GM19239 (cell line): ENCODE results near the gene BRINP2.

Source experiments
- DNase-seq: peaks from one replicate; pipeline ENCODE4 v3.0.0; 2011; ENCODE audit warnings: low spot score; ENCODE audit not compliant: insufficient read length
- FAIRE-seq: peaks from 2 replicates; lab custom pipeline; 2011; peaks lifted over from hg19 to GRCh38; lab: Jason Lieb, UNC

BRINP2 gene

GRCh38 chr1:177256153-177257075 lies 85.7 kb downstream of the BRINP2 start:
- FAIRE-seq (no peak), DNase-seq (peak; percentile 6)

GRCh38 chr1:177257128-177257527 lies 86.4 kb downstream of the BRINP2 start:
- DNase-seq (no peak), FAIRE-seq (no peak)

GRCh38 chr1:177257576-177257975 lies 86.8 kb downstream of the BRINP2 start:
- DNase-seq: no peak
- FAIRE-seq: no peak

GRCh38 chr1:177270863-177271262 lies 100.1 kb downstream of the BRINP2 start:
- no peak for FAIRE-seq
- DNase-seq: no peak

DNA sequence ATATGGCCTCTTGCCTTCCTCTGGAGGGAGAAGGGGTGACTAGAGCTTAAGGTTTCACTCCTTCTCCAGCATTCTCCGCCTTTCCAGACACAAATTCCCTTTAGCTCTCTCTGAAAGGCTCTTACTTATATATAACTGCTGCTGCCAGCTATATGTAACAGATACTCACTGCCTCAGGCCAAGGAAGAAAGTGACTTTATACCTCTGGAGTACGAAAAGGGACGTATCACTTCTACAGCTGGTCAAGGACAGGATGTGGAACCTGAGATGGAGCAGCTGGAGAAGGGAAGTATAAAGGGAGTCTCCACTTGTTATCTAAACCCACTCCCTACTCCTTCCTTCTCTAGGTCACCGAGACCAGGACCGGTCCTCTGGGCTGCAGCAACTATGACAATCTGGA lies 102.4 kb downstream of the BRINP2 start:
- FAIRE-seq: no peak
- DNase-seq: no peak

- DNase-seq (no peak), FAIRE-seq (no peak)
Observed at GRCh38 chr1:177274687-177275211, 104.0 kb downstream of the BRINP2 start.

- DNase-seq (no peak), FAIRE-seq (no peak)
Observed at GRCh38 chr1:177275736-177276135, 105.0 kb downstream of the BRINP2 start.

- no peak for DNase-seq
- FAIRE-seq: no peak
Observed at GRCh38 chr1:177278626-177279390, 108.0 kb downstream of the BRINP2 start.

DNA sequence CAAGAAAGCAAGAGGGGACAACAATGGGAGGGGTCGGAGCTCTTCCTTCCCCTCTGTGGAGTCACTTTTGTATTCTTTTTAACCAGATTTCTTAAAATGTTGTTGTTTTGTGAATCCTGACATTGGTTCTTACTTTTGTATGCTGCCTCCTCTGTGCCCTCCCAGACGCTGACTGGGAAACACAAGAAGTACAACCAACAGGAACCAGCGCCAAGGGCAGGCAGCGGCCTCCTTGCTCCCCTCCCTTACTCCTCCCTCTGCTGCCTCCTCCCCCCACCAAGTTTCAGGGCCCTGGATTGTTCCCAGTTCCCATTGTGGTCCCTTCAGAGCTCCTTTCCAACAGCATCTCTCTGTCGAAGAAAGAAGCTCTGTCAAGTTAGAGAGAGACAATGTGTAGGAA lies 111.1 kb downstream of the BRINP2 start:
- FAIRE-seq (no peak), DNase-seq (no peak)

DNA sequence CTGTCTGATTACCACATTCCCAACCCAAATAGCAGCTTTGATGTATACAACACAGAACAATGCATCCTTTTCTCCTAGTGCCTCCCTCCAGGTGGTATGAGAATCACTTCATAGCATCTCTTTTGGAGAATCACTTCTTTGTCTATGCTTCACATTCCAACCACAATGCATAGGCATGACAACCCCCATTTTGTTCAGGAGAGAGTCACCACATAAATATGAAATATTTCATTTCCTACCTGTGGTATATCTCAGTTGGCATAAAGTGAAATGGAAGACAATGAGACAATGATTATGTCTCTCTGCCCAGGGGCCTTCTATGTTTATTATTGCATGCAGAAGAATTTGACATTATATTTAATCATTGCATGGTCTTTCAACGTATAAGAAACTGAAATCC lies 112.2 kb downstream of the BRINP2 start:
- FAIRE-seq: no peak

GRCh38 chr1:177283380-177283779 lies 112.6 kb downstream of the BRINP2 start:
- FAIRE-seq: no peak

More for the DNA sequence above, 112.2 kb downstream of the BRINP2 start:
- no peak for DNase-seq

GRCh38 chr1:177286396-177286795 lies 115.6 kb downstream of the BRINP2 start:
- DNase-seq (no peak), FAIRE-seq (no peak)

More at GRCh38 chr1:177283380-177283779, 112.6 kb downstream of the BRINP2 start:
- DNase-seq: no peak

DNA sequence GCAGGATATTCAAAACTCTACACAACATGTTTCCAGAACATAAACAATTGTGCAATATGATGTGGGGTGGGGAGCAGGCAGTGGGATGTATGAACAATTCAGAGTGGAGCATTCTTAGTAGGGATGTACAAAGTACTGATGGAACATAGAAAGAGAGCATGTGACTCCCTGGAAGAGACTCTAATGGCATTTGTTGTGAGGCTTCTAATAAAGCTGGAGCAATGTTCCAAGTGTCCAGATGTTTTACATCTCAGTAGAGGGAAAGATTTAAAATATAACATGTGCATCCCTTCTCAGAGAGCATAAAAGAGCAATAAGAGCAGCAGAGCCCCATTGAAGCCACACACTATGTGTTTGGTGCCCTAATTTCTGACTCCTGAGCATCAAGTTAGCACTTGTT lies 116.5 kb downstream of the BRINP2 start:
- DNase-seq (no peak), FAIRE-seq (no peak)

DNA sequence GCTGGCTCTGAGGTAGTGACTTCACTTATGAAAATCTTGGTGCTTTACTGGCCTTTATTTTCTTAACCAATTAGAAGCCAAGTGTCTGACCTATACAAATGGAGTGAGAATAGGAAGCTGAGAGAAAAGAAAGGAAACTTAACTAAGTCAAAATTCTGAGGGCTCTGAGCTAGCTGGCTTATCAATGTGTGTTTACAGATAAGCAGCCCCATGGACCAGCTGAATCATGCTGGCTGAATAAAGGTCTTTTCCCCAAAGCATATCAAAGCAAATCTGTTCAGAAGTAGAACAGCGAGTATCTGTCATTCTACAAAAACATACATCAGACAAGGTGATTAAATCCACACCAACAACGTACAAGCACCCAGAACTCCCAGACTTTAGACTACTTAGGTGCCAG lies 117.2 kb downstream of the BRINP2 start:
- FAIRE-seq (no peak), DNase-seq (no peak)

GRCh38 chr1:177289532-177289931 lies 118.8 kb downstream of the BRINP2 start:
- no peak for DNase-seq
- FAIRE-seq: no peak

- FAIRE-seq (no peak), DNase-seq (no peak)
Observed at GRCh38 chr1:177300431-177300830, 129.7 kb downstream of the BRINP2 start.

DNA sequence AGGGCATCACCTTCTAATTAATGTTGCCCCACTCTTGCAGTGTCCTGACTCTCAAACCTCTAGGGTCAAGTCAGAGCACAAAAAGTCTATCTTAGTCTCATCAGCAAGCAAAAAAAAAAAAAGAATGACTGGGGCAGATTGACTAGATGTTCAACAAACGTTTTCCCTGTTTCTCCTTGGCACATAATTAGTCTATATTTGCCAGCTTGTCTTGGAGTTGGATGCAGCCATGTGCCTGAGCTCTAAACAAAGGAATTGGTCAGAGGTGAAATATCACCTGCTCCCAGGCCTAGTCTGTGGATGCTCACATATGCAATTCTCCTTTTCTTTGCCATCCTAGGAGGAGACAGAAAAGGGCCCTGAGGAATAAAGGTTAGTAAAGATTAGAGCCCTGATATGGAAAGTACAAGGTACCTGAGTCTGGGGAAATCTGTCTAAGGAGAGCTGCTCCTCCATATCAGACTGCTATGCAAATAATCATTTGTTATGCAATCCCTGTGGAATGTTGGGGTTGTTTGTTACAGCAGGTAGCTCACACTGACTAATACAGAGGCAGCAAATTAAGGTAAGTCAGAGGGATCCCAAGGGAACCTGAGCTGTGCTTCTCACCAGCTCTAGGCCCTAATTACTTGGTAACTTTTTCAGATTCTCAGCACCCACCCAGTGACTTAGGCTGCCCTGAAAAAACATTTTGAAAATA lies 130.8 kb downstream of the BRINP2 start:
- no peak for FAIRE-seq
- no peak for DNase-seq

DNA sequence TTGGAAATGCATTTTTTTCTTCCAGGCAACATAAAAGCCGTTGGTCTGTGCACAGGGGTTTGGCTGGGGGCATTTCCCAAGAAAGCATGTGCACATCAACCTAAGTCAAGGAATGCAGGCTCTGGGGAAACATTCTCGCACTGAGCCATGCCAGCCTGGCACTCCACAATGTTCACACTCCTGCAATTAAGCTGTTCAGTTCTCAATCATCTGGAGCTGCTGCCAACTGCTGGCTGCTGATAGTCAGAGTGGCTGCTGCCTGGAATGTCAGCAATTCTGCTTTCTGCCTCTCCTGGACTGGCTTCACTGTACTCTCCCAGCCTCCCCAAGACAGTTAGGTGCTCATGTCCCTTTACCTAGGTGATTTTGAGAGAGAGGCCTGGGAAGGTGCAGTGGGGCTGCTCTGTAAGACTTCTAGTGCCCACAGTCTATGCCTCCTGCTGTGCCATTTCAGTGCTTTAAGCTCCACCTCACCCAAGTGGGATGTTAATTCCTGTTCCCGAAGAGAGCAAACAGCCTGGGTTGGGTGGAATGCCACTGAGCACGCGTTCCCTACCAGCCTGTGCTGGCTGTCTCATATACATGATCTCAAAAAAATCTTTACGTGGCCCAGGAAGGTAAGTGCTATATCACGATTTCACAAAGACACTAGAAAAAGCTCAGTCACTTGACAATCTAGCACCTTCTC lies 131.7 kb downstream of the BRINP2 start:
- FAIRE-seq (no peak), DNase-seq (no peak)

DNA sequence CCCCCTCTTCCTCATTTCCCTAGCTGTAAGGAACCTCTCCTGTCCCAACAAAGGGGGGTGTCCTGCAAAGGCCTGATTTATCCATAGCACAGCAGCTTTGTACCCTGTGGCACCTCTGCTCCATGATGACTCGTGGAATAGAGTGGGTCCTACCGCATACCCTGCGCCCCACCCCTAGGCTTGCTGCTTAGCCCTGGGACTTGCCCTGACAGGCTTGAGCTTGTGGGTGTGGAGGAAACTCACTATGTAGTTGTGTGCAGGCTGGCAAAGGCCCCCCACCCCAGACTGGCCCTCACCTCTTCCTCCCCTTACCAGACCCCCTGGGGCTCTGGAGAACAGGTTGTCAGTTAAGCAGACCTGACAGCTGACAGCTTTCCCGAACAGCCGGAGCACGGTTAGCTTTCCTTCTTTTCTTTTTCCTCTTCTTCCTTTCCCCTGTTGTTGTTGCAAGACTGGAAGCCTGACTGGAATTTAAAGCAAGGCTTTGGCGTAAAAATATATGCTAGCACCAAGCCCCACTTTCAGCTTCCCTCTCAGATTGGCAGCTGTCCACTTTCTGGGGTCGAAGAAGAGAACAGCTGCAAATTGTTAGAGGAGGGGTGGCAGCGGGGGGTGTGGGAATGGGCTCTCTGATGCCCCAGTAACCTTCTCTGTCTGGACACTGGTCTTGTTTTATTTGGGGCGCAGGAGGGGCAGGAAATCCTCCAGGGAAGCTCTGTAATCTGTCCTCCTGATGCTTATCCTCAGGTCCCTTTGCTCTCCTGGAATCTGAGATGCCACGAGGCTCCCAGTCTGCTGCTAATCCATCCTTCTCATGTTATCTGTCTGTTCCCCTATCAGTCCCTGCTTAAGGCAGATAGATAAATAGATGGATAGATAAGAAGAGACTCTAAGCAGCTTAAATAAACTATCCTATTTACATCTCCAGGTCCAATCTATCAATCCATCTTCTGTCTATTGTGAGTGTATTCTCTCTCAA lies 134.6 kb downstream of the BRINP2 start:
- no peak for DNase-seq
- FAIRE-seq: no peak
